CD14-positive monocyte (primary cell): ENCODE results near the gene NRG3. TPM values are rescaled to one million over a fixed set of nuclear protein-coding genes. Genes with fewer than 3 reads are reported as not detected.

Experiments
- DNase-seq, 3 donors: peaks; one replicate each; pipeline ENCODE4 v3.0.0-alpha.2; 2011 to 2022
- H2AFZ ChIP-seq: 2 replicates; pipeline ENCODE4 v1.6.0; 2012; ENCODE audit warnings: mild to moderate bottlenecking, low read depth, low read length, inconsistent platforms; ENCODE audit not compliant: insufficient read depth, poor library complexity, severe bottlenecking
- H3K27ac ChIP-seq, 2 donors: 1 replicate in 1 of 2; 2 replicates in 1 of 2; pipeline ENCODE4 v1.5.1; 2012 to 2013; ENCODE audit warnings: low read length in 2 of 2, control low read depth in 1 of 2, inconsistent platforms in 1 of 2, low read depth in 1 of 2, mild to moderate bottlenecking in 1 of 2
- H3K27me3 ChIP-seq, 2 donors: one replicate each; pipeline versions ENCODE4 v1.6.0 to v1.6.1; 2011 to 2013; ENCODE audit warnings: low read length in 2 of 2; ENCODE audit not compliant: control insufficient read depth in 2 of 2, insufficient read depth in 2 of 2
- H3K36me3 ChIP-seq, 2 donors: replicated peaks in 1 of 2; 1 replicate in 1 of 2; 2 replicates in 1 of 2; pipeline versions ENCODE4 v1.5.1 to v1.6.1; 2012 to 2013; ENCODE audit warnings: low read length in 2 of 2, control low read depth in 1 of 2, inconsistent platforms in 1 of 2, mild to moderate bottlenecking in 1 of 2; ENCODE audit not compliant: insufficient read depth in 2 of 2, control insufficient read depth in 1 of 2
- H3K4me1 ChIP-seq, 2 donors: 1 replicate in 1 of 2; 2 replicates in 1 of 2; pipeline versions ENCODE4 v1.5.1 to v1.6.1; 2012 to 2013; ENCODE audit warnings: low read length in 2 of 2, control low read depth in 1 of 2, inconsistent platforms in 1 of 2, mild to moderate bottlenecking in 1 of 2, moderate library complexity in 1 of 2; ENCODE audit not compliant: insufficient read depth in 2 of 2, control insufficient read depth in 1 of 2
- H3K4me2 ChIP-seq: replicated peaks from 2 replicates; pipeline ENCODE3; 2012; ENCODE audit warnings: low read length, moderate library complexity, mild to moderate bottlenecking; ENCODE audit not compliant: poor library complexity, severe bottlenecking; ENCODE audit errors: extremely low read depth
- H3K4me3 ChIP-seq, 3 experiments: fragments of 200-600 bp in 1 of 3; sonication (generic) in 1 of 3; replicated peaks in 1 of 3; 1 replicate in 2 of 3; 2 replicates in 1 of 3; pipeline ENCODE4 v1.5.1; 2011 to 2013; ENCODE audit warnings: low read length in 3 of 3, mild to moderate bottlenecking in 3 of 3, control low read depth in 2 of 3, low read depth in 2 of 3, inconsistent platforms in 1 of 3, moderate library complexity in 1 of 3
- H3K79me2 ChIP-seq: 2 replicates; pipeline ENCODE4 v1.6.0; 2012; ENCODE audit warnings: mild to moderate bottlenecking, control low read depth, inconsistent platforms, low read length, moderate library complexity; ENCODE audit not compliant: insufficient read depth
- H3K9ac ChIP-seq: 2 replicates; pipeline ENCODE4 v1.6.0; 2017; ENCODE audit warnings: low read length, mild to moderate bottlenecking; ENCODE audit not compliant: insufficient read depth, poor library complexity, severe bottlenecking
- H3K9me3 ChIP-seq, 2 donors: replicated peaks in 1 of 2; 1 replicate in 1 of 2; 2 replicates in 1 of 2; pipeline versions ENCODE4 v1.5.1 to v1.6.1; 2012 to 2013; ENCODE audit warnings: low read length in 2 of 2, control low read depth in 1 of 2; ENCODE audit not compliant: control insufficient read depth in 1 of 2, insufficient read depth in 1 of 2
- H4K20me1 ChIP-seq: 2 replicates; pipeline ENCODE4 v1.6.0; 2012; ENCODE audit warnings: mild to moderate bottlenecking, low read length, control low read depth, moderate library complexity; ENCODE audit not compliant: insufficient read depth
- H3K27ac Mint-ChIP-seq, 7 donors: one replicate each; pipeline ENCODE4 v1.8.0; 2020; ENCODE audit warnings: mild to moderate bottlenecking in 7 of 7, mixed read lengths in 7 of 7, moderate library complexity in 6 of 7, inconsistent platforms in 2 of 7
- H3K27me3 Mint-ChIP-seq, 3 donors: one replicate each; pipeline ENCODE4 v1.8.0; 2021 to 2022; ENCODE audit warnings: low read depth in 3 of 3, mild to moderate bottlenecking in 3 of 3, mixed read lengths in 3 of 3, moderate library complexity in 3 of 3, inconsistent platforms in 1 of 3
- H3K36me3 Mint-ChIP-seq, 2 donors: one replicate each; pipeline ENCODE4 v1.8.0; 2020; ENCODE audit warnings: mixed read lengths in 2 of 2, inconsistent platforms in 1 of 2, mild to moderate bottlenecking in 1 of 2
- H3K4me1 Mint-ChIP-seq: one replicate; pipeline ENCODE4 v1.8.0; 2020; ENCODE audit warnings: mild to moderate bottlenecking, mixed read lengths
- H3K4me3 Mint-ChIP-seq, 2 donors: one replicate each; pipeline ENCODE4 v1.8.0; 2020; ENCODE audit warnings: mild to moderate bottlenecking in 2 of 2, mixed read lengths in 2 of 2, moderate library complexity in 1 of 2
- H3K9me3 Mint-ChIP-seq, 7 donors: one replicate each; pipeline ENCODE4 v1.8.0; 2020 to 2022; ENCODE audit warnings: mixed read lengths in 7 of 7, mild to moderate bottlenecking in 6 of 7, moderate library complexity in 6 of 7, inconsistent platforms in 2 of 7
- CTCF ChIP-seq: fragments of 200-600 bp; IDR thresholded peaks from one replicate; pipeline ENCODE4 v1.8.0; 2022; ENCODE audit warnings: antibody characterized with exemption, mild to moderate bottlenecking
- WGBS: methylation state at CpG from one replicate; pipeline ENCODE4 v1.1.5; 2013; ENCODE audit warnings: missing lambda C conversion rate; ENCODE audit not compliant: insufficient coverage; 5-methylcytosine and 5-hydroxymethylcytosine counted together
- intact Hi-C, 2 donors: fragments of 100-400 bp; cut with micrococcal nuclease; formaldehyde crosslinking; loops; one replicate each; pipeline versions ENCODE4 v1.15.0 to v1.15.1; 2023
- polyA plus RNA-seq, 3 donors: library from polyadenylated mRNA; depleted of rRNA in 1 of 3; unstranded in 2 of 3; stranded (reverse) in 1 of 3; fragments of 300-500 nt in 2 of 3; fragments of >200 nt in 1 of 3; fragmentation: Illumina TruSeq in 2 of 3; gene quantifications; 1 replicate in 2 of 3; 2 replicates in 1 of 3; pipeline ENCODE4 v1.2.3, GENCODE V29; 2012 to 2021

Gene NRG3
- polyA plus RNA-seq, 3 donors = not detected

- H3K36me3 Mint-ChIP-seq = no peaks in the 10 kb centered on the region
These were observed 1041.9 kb downstream of the NRG3 start for GRCh38 chr10:82916941-82917340.

GRCh38 chr10:82918022-82918421, 1043.0 kb downstream of the NRG3 start:
- H3K27ac ChIP-seq = no peak overlapping the region
- H3K27me3 ChIP-seq = no peaks in the 10 kb centered on the region
- Mint-ChIP-seq H3K36me3 (no peaks in the 10 kb centered on the region), H3K27ac (no peak overlapping the region), H3K4me1 (no peaks in the 10 kb centered on the region), H3K4me3 (no peak overlapping the region), H3K27me3 (no peaks in the 10 kb centered on the region), H3K9me3 (peaks cover 0 to 2% (median 0%) of the 10 kb centered on the region in 7 donors)
- intact Hi-C loops = no loop called here
- H3K36me3 ChIP-seq = no peaks in the 10 kb centered on the region
- DNase-seq = no peak
- no peak overlapping the region for H2AFZ ChIP-seq
- no peak overlapping the region for H3K9ac ChIP-seq
- H3K4me2 ChIP-seq = no peak overlapping the region
- H4K20me1 ChIP-seq = no peaks in the 10 kb centered on the region
- no peaks in the 10 kb centered on the region for H3K79me2 ChIP-seq
- TF ChIP-seq CTCF = no peak
- H3K4me1 ChIP-seq = no peaks in the 10 kb centered on the region
- H3K4me3 ChIP-seq = no peak overlapping the region
- H3K9me3 ChIP-seq = no peaks in the 10 kb centered on the region

More at GRCh38 chr10:82916941-82917340, 1041.9 kb downstream of the NRG3 start:
- no peak for DNase-seq
- H3K4me3 Mint-ChIP-seq = no peak overlapping the region
- no peaks in the 10 kb centered on the region for H3K27me3 Mint-ChIP-seq
- Histone ChIP-seq H3K9me3 (no peaks in the 10 kb centered on the region), H3K9ac (no peak overlapping the region), H3K4me3 (no peak overlapping the region), H3K4me2 (no peak overlapping the region), H2AFZ (no peak overlapping the region), H4K20me1 (no peaks in the 10 kb centered on the region), H3K36me3 (no peaks in the 10 kb centered on the region), H3K79me2 (no peaks in the 10 kb centered on the region), H3K27me3 (no peaks in the 10 kb centered on the region), H3K27ac (no peak overlapping the region), H3K4me1 (no peaks in the 10 kb centered on the region)
- intact Hi-C loops = no loop called here
- no peak for TF ChIP-seq CTCF
- H3K4me1 Mint-ChIP-seq = no peaks in the 10 kb centered on the region
- WGBS = 75% methylated on average over 1 of the region's 4 CpGs
- H3K9me3 Mint-ChIP-seq = peaks cover 0 to 2% (median 0%) of the 10 kb centered on the region in 7 donors
- no peak overlapping the region for H3K27ac Mint-ChIP-seq
